Measurements from ENCODE around the gene FLCN.
A peak's percentile ranks its signal among the peaks of the same experiment; 100 is the strongest.
"Not testable (repeated sequence)": the region's sequence is repeated elsewhere in the genome, so short reads cannot be mapped to it uniquely, and the experiment has no call there.

The FLCN gene

DNA sequence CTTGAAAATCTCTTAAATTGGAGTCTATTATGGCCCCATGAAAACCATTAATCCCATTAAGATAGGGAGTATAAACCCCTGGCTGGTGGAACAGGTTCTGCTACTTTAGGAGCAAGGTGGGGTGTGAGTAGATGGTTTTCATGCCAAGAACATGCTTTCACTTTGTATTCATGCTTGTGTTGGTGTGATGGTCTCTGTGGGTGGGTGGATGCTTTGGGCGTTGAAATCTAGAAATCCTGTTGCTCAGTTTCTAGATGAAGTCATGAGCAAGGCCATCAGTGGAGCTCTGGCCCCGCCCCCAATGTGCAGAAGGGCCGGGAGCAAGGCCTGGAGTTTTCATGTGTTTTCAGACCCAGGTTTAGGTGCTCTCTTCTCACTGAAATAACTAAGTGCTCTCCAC is 50.9 kb downstream of the FLCN start:
- DNase-seq (ENCODE audit: low spot score) = no peak

DNA sequence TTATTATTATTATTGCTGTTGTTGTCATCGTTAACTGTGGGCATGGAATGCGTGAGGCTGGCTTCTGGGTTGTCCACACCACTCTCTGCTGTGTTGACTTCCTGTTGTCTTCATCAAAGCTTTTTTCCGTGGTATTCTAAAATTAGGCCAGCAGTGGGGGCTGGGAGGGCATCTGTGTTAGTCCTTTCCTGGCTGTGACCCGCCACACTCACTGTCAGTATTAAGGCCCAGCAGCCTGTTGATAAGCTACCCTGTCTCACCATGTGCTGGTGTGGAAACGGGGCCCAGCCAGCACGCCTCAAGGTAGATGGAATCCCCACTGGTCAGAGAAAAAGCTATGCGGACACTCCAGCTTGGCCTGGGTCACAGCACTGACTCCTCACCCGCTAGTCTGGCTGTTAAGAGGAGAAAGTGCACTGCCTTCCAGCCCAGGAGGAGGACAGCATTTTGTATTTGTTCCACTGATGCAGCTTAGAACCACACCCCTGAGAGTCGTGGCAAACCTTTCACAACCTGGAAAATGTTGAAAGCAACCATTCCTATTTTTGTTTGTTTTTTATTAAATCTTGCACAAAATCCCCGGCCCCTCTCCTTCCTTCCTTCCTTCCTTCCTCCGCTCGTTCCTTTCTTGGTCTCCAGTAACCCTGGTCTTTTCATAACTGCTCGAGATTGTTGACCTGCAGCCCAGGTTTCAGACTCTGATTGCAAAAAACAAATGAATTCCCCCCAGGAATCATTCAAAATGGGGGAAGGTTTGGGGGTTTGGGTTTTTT is 51.8 kb downstream of the FLCN start:
- not testable (repeated sequence) for DNase-seq (ENCODE audit: low spot score)

DNA sequence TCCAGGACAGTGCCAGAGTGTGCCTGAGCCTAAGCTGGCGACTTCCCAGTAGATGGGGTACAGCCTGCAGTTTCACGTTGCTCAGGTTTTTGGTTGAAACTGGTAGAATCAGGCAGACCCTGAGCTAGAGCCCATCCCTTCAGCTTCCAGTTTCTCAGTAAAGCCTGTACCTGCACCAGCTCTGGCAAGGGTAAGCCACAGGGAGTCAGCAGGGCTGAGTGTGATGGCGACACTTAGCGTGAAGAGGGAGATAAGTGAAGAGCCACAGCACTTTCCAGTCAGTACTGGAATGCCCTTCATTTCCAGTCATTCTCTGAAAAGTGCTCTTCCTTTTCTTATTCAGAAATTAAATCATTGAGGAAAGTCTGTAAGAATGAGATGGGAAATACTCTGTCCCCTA is 53.2 kb downstream of the FLCN start:
- no peak for DNase-seq (ENCODE audit: low spot score)

DNA sequence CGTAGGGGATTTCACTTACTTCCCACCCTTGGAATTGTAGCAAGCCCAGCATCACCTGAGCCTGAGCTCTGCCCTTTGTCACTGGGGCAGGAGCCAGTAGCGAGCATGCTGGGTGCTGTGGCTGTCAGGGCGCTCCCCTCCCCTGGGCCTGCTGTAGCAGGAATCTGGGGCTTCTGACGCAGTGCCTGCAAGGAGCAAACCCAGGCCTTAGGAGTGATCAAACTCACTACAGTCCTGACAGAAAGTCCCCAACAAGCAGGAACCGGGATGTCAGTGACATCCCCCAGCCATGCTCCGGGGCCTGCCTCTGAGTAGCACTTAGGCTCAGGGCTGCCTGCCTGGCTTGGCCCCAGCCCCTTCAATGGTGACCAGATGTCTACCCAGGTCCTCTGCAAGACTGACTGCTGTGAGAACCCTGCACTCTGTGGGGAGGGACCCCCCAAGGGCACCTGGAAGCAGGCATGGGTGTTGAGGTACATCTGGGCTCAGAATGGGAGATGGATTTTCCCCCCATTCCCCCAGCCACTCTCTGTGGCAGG is 54.3 kb downstream of the FLCN start:
- no peak for DNase-seq (ENCODE audit: low spot score)

DNA sequence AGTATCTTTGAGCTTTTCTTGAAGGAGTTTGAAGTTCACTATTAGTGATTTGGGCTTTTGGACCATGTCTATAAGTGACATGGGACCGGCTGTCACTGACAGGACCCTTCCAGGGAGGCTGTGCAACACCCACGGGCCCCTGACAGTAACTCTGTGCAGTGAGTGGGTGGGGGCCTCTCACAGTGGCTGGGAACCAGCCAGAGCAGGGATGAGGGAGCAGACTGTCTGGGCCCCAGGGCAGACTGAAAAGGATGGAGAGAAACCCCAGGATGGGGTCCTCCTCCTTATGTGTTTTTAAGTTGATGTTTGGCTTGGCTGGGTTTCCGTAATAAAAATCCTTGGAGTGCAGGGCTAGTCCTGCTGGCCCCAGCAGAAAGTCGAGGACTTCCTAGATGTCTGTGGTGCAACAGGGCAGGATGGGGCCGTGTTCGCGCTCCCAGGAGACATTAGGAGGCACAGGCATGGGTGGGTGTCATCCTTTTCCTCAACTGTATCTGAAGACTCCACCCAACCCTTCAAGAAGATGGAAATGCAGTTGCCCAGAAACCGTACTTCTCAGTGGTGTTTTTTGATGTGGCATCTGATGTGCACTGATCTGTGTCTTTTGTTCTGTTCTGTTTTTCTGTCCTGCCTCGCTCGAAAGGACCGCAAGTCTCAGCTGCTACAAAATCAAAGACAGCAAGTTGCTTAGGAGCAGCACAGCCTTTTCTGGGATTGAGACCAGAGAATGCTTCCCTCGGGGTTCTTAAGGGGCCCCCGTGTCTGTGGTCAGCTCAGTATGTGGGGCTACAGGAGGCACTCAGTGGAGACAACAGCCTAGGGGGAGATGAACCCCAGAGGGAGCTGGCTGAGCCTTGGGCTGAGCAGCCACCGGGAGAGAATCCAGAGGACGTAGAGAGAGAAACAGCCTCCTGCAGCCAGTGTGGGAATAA is 55.0 kb downstream of the FLCN start:
- DNase-seq (ENCODE audit: low spot score) = no peak

DNA sequence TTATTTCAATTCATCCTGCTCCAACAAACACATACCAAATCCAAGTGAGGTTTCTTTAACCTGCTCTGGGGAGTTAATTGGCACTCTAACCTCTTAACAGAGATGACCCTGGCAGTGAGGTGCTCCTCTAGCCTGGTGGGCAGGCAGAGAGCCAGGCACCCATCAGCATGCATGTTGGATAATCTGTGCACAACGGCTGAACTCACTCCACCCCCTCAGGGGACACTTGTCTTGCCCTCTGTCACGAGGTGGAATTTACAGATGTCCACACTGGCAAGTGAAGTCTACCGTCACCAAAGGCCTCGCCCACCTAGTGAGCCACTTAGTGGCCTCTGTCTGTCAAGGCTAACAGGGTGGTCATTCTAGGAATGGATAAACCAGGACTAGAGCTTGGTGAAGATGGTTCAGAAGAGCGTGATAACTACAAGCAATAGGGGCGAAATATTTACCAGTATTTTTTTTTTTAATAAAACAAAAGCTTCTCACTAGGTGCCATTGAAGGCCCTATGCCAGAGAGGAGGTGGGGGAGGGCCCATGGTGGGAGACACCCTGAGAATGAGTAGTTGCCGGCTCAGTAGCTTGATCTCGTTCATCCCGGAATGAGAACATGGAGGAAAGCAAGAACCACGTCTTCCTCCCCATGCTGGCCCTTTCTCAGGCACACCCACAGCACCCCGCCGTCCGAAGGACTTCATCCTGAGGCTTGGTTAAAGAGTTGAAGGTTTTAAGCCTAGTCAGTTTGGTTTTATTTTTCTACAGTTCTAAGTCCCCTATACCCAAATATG is 56.0 kb downstream of the FLCN start:
- DNase-seq (ENCODE audit: low spot score) = no peak

DNA sequence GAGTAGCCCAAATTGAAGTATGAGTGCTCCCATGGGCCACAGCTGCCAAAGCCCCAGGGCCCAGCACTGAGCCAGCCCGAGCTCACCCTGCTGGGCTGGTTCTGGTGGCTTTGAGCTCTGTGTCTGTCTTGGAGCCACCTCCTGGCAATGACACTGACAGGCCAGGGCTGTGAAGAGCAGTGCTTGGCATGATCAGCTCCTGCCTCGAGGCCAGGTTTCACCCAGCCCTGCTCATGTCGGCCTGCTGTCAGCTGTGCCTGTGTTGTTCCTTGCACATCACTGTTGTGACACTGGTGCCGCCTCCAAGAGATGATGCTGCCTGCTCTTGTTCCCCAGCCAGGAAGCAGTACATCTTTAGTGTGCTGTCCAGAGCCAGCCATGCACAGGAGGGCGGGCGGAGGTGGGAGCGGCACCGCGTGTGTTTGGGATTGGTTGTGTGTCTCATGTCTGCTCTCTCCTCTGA is 56.8 kb downstream of the FLCN start:
- DNase-seq (ENCODE audit: low spot score) = peak; percentile 50

DNA sequence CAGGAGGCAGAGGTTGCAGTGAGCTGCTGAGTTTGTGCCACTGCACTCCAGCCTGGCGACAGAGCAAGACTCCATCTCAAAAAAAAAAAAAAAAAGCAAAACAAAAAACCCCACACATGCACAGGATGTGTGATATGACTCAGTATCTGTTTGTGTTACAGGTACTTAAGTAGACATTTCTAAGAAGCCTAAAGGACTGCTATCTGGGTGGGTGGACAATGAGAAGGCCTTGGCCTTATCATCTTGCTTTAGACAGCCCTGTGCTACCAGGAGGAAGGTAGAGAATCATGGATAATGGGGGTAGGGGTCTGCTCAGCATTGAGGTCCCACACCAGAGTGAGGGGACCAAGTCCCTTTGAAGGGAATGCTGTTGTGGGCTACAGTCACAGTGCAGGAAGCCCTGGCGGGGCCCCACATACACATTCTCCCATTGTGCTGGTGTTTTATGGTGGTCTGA is 57.6 kb downstream of the FLCN start:
- DNase-seq (ENCODE audit: low spot score) = no peak

DNA sequence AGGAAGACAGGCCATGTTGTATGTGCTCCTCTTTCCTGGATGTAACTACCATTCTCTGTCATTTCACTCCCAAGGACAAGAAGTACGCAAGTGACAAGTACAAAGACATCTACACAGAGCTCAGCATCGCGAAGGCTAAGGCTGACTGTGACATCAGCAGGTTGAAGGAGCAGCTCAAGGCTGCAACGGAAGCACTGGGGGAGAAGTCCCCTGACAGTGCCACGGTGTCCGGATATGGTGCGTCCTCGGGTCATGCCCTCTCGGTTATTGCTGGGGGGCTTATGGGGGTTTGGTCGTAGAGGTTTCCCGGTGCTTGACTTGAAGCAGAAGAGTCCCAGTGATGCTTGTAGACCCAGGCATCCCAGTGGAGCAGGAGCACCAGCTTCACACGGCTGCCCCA is 59.8 kb downstream of the FLCN start:
- DNase-seq (ENCODE audit: low spot score) = no peak

DNA sequence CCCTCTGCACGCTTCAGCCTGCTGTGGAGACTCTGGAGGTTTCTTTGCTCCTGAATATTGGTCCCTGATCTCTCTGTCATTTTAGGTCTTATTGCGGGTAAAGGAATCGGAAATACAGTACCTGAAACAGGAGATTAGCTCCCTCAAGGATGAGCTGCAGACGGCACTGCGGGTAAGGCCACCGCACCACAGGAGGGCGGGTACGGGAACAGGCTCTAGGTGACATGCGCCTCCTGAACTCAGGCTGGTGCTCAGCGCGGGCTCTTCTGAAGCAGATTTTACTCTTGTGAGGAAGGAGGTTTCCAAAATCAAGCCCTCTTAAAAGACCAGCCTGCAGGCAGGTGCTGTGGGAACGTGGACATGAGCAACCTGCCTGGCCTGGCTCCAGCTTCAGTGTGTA is 60.6 kb downstream of the FLCN start:
- DNase-seq (ENCODE audit: low spot score) = no peak

DNA sequence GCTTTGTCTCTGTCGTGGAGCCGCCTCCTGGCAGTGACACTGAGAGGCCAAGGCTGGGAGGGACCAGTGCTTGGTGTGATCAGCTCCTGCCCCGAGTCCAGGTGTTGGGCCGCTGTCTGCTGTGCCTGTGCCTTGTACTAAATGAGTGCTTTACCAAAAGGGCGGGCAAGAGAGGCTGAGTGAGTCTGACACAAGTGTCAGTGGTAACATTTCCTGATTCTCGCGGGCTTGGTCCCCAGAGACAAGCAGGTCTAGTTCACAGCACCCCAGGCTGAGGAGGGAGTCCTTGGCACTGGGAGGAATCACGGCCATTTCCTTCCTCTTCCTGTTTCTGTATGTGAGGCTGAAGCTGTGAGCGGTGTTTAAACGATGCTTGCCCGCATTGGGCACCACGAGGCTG is 61.1 kb downstream of the FLCN start:
- peak; percentile 15 for DNase-seq (ENCODE audit: low spot score)

DNA sequence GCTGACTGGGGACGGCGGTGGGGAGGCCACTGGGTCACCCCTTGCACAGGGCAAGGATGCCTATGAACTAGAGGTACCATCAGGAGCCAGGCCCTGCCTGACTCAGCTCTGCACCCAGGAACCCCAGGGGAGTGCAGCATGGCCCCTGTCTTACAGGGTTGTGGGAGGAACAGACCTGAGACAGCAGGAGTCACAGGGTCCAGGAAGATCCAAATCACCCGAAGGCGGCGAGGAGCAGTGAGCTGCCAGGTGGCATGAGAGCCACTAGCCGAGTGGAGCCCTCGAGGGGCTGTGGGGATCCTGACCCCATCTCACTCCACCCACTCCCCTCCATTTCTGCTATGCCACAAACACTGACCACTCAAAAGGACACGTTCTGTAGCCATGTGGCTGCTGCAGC is 61.6 kb downstream of the FLCN start:
- DNase-seq (ENCODE audit: low spot score) = no peak

DNA sequence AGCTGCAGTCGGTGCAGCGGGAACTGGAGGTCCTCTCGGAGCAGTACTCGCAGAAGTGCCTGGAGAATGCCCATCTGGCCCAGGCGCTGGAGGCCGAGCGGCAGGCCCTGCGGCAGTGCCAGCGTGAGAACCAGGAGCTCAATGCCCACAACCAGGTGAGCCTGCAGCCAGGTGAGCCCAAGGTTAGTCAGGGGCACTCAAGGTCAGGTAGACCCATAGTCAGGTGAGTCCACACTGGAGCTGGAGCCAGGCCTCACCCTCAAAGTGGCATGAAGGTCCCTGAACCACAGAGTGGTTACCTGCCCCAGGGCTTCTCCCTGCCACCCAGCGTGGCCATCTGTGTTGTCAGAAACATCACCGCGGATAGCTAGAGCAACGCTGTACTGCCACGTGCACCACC is 63.0 kb downstream of the FLCN start:
- no peak for DNase-seq (ENCODE audit: low spot score)

DNA sequence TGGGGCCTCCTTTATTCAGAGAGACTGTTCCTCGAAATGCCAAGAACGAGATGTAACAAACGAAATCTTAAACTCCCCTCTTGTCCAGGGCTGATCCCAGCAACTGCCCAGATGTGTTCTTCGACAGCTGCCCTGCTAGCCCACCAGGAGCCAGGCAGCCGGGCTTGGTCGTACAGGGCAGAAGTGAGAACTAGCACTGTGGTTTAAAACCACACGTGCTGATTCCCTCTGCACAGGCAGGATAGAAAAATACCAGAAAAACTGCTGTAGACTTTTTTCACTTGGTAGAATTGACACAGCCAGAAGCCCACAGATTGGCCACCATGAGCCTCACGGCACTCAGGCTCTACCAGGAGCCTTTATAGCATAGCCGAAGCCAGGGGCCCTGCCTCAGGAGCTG is 64.0 kb downstream of the FLCN start:
- no peak for DNase-seq (ENCODE audit: low spot score)

DNA sequence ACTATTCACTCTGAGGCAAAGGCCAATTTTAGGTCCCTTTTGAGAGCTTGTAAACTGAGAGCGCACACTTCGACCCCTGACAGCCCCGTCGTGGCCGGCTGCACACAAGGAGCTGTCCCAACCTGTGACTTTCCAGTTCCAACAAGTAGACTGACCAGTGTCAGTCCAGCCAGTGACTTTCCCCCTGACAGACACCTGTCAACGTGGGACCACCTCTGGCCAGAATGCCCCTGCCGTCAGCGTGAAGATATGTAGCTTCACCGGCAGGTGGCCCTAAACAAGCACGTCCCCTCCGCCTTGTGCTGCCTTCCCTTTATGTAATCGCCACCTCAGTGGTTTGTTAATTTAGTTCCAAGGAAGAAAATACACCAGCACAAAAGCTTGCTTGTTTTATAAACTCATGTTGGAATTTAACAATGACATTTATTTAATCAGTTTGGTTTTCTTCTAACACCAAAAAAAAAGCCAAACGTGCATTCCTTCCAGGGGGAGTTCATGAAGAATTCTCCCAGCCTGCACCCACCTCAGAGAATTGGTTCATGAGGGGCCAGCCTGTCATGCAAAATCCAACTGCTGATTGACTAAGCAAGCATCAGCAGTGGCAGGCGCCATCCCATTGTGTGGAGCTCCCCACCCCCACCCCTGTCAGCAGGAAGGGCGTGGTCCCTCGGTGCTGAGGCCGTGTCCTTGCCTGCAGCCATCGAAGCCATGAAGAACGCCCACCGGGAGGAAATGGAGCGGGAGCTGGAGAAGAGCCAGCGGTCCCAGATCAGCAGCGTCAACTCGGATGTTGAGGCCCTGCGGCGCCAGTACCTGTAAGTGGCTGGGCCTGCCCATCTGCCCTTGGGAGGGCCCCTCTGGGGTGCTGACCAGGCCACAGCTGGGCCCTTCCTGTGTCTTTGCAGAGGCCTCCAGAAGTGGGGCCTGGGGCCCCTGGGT is 64.7 kb downstream of the FLCN start:
- no peak for DNase-seq (ENCODE audit: low spot score)

DNA sequence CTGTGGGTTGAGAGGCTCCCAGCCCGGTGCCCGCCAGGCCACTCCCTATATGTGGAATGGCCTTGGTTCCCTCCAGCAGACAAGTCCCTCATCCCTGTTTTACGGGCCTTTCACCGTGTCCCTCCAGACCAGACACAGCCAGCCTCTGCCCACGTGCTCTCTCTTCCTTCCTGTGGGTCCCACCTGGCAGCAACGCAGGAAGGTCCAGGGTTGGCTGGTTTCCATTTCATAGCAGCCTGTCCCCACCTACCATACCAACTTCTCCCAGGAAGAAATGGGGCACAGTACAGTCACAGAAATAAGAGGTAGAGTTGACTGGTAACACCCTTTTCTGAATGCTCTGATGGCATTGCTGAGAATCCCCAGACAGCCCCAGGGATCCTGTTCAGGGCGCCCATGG is 65.8 kb downstream of the FLCN start:
- no peak for DNase-seq (ENCODE audit: low spot score)

DNA sequence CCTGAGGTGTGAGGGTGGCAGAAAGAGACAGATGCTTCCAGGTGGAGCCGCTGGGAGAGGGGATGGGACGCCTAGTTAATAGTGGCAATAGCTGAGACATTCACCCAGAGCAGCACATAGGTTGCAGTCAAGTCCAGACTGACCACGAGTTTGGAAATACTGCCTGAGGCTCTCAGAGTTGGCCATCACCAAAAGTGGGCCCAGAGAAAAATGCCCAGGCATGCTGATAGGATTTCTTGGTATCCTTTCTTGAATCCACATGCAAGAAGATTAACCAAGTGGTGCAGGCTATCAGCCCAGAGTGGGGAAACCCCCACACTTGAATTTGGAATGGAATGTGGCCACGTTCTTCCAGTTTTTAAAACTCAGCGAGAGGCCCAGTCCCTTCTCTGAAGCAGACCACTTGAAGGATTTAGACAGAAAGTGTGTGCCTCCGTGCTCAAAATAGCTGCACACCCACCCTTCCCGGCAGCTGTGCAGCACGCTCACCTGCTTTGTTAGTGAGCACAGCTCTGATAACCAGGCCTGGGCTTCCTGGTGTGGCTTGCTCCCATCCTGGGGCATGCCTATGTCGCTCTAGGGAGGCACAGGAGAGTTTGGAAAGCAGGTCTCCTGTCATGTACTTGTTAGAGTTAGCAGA is 66.5 kb downstream of the FLCN start:
- no peak for DNase-seq (ENCODE audit: low spot score)

DNA sequence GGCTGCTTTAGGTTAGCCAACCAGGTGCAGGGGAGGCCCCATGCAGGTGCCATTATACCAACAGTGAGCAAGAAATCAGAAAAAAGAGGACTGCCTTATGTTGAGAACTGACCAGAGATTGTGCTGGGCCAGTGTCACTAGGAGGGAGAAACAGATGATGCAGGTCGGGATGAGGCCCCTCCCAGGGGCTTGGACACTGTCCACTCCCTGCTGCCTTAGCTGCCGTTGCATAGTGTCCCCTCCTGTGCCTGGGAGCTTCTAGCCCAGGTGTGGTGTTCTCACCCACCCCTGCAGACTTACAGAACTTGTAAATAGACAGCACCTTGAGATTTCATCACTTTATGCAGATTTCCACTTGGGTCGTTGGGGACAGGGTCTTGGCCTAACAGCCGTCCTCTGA is 67.6 kb downstream of the FLCN start:
- no peak for DNase-seq (ENCODE audit: low spot score)

DNA sequence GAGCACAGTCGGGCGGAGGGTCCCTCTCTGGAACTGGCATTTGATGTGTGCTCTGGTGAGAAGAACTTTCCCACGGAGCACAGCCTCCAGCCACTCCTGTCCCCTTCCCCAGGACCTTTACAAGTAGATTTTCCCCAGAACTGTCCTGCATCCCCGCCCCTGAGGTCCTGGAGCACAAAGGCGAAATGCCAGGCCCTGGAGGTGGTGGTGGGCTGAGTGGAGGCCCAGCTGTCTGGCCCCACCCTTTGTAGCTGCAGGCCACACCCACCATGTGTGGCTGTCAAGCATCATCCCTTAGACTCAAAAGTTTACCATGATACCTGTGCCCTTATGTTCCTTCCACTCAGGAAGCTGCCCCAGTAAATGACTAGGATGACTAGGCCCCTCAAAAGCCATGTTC is 68.6 kb downstream of the FLCN start:
- no peak for DNase-seq (ENCODE audit: low spot score)

DNA sequence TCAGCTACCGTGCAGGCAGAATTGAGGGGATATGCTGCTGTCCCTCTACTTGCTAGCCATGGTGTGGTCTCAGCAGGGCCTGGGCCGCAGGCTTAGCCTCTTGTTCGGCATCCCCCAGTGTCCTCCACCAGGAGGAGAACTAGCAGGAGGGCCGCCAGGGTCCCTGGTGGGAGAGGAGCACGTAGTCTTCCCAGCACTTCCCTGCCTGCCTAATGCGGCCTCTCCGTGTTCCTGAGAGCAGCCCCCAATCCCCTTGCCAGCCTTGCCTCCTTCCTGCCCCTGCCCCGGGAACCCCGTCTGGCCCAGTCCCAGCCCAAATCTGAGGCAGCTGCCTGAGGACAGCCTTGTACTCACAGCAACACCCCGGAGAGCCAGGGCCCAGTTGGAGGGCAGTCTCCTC is 69.0 kb downstream of the FLCN start:
- no peak for DNase-seq (ENCODE audit: low spot score)

All from Ammon's horn (tissue), 1 donor.